Breast epithelium (tissue), 3 donors: ENCODE data around the gene PTPDC1.

ENCODE experiments used
- POLR2A ChIP-seq: fragments of 450-650 bp; IDR thresholded peaks from one replicate; pipeline ENCODE4 v1.6.1; 2016; ENCODE audit warnings: antibody characterized with exemption, mild to moderate bottlenecking, moderate library complexity
- POLR2AphosphoS5 ChIP-seq, 3 donors: sonication (generic); formaldehyde crosslinking; IDR thresholded peaks; one replicate each; pipeline ENCODE4 v1.6.1; 2017; ENCODE audit warnings: antibody characterized with exemption in 3 of 3
- TF ChIP-seq, protein P1 (sequence below), 3 donors: fragments of 450-650 bp; IDR thresholded peaks; one replicate each; pipeline ENCODE4 v1.5.1; 2016 to 2017; ENCODE audit warnings: antibody characterized with exemption in 3 of 3, mild to moderate bottlenecking in 3 of 3, moderate library complexity in 3 of 3

DNA sequence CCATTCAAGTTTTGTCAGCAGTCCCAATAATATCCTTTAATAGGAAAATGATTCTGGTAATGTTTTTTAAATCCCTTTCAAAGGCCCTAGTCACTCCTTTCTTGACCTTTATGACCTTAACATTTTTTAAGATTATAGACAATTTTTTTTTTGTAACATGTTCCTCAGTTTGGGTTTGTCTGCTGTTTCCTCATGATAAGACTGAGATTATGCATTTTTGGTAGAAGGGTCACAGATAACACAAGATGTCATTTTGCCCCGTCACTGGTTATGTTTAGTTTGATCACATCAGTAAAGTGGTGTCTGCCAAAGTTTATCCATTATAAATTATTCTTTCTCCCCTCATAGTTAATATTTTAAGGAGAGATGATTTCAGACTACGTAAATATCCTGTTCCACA, 16.0 kb upstream of the PTPDC1 start:
- TF ChIP-seq, protein P1, sequence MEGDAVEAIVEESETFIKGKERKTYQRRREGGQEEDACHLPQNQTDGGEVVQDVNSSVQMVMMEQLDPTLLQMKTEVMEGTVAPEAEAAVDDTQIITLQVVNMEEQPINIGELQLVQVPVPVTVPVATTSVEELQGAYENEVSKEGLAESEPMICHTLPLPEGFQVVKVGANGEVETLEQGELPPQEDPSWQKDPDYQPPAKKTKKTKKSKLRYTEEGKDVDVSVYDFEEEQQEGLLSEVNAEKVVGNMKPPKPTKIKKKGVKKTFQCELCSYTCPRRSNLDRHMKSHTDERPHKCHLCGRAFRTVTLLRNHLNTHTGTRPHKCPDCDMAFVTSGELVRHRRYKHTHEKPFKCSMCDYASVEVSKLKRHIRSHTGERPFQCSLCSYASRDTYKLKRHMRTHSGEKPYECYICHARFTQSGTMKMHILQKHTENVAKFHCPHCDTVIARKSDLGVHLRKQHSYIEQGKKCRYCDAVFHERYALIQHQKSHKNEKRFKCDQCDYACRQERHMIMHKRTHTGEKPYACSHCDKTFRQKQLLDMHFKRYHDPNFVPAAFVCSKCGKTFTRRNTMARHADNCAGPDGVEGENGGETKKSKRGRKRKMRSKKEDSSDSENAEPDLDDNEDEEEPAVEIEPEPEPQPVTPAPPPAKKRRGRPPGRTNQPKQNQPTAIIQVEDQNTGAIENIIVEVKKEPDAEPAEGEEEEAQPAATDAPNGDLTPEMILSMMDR (IDR thresholded peaks at IDR 0.05), result no peak
- TF ChIP-seq POLR2AphosphoS5 (IDR thresholded peaks at IDR 0.05) (no peak), POLR2A (no peak)
